ENCODE results near the gene DHRS3.

The DHRS3 gene

DNA sequence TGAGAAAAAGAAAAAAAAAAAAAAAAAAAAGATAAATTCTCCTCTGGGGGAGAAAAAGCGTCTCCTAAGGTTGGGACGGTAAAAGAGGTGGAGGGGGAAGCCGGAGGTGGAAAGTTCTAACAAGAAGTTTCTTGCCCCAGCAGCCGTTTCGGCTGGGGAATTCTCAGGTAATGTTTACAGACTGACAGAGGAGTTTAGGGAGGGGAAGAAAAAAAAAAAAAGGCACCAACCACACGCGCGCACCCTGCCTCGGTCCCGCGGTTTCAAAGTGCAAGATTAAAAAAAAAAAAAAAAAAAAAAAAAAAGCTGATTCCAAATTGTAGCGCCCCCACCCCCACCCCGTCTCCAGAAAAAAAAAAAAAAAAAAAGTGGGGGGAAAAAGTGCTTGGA lies 504 bp downstream of the DHRS3 start:
- DNase-seq (ENCODE audit: low spot score), result no peak

DNA sequence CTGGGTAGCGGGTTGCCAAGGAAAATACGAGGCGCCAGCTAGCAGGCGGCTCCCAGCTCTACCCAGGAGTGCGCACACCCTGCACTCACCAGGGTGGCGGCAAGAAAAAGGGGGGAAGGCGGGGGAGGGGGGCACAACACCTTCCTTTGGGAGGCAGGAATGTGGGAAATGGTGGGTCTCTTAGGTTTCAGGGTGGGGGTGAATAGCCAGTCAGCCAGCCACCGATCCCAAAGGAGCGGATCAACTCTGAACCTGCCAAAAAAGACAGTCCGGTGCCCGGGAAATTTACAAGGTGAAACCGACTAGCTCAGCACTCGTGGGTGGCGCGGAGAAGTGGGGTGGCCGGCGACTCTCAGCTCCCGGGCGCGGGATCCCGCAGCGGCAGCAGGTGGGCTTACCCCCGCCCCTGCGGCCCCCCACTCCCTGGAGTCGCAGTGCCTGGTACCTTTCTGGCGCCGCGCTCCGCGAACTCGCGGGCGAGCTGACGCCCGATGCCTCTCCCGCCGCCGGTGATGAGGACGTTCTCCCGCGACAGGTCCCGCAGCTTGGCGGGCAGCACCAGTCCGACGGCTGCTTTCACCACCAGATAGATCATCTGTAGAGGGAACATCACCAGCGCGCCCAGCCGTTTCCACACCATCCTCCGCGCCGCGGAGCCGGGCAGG lies 1.2 kb downstream of the DHRS3 start:
- no peak for DNase-seq (ENCODE audit: low spot score)

DNA sequence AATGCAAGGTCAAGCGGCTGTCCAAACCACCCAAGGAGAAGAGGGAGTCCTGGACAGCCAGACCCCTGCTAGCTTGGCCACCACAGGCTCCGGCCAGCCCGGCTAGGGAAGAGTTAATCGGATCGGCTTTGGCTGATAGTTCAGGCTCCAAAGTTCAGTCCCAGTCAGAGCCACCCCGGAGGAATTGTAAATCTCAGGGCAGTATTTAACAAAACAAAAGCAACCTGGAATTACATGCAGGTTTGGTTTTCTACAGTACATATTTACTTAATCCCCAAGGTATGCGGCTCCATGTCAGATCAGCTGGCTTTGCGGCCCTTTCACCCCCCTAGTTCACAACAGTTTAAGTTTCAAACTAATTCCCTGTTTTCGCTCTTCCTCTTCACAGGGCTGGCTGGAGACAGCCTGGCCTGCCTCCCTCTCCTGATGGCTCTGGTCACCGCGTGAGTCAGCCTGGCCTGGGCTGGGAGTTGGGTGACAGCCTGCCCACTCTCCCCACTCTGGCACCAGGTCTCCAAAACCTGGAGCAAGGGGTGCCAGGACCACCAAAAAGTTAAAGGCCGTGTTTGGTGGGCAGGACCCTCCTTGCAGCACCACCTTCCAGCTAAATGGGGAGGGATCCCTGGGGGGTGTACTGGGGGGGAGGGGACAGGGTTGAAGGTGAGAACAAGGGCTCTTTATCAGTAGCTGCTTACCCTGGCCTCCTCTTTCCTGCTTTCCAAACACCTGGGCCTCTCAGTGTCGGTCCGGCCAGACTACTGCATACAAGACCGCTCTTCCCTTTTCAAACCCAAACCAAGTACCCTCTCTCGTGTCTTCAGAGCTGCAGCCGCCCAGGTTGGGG lies 1.9 kb downstream of the DHRS3 start:
- DNase-seq (ENCODE audit: low spot score), result no peak

DNA sequence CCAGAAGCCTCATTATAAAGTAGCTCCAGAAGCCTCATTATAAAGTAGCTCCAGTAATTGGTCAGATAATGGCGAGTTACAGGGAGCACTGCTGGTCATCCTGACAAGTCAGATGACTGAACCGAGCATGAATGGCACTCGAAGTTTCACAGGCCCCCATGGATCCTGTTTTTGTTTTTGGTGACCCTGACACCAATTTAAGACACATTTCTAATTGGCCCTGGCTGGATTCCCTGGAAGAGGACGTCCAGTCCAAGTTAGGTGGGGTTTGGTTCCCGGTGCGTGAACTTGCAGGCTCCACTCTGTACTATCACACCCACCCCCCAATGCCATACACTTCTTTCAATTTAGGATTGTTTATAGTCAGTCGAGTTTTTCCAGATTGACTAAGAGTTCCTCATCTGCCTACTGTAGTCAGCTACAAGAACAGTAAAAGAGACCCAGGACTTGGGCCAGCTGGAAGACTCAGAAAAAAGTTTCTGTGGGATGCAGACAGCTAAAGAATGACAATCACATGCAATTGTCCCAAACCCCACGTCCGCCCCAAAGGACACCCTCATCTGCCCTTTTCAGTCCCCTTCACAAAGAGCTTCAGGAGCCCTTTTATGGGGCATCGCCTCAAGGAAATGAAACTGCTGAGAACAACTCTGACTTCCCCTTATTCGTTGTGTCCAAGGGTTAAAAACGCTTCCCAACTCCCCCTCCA lies 2.7 kb downstream of the DHRS3 start:
- no peak for DNase-seq (ENCODE audit: low spot score)

DNA sequence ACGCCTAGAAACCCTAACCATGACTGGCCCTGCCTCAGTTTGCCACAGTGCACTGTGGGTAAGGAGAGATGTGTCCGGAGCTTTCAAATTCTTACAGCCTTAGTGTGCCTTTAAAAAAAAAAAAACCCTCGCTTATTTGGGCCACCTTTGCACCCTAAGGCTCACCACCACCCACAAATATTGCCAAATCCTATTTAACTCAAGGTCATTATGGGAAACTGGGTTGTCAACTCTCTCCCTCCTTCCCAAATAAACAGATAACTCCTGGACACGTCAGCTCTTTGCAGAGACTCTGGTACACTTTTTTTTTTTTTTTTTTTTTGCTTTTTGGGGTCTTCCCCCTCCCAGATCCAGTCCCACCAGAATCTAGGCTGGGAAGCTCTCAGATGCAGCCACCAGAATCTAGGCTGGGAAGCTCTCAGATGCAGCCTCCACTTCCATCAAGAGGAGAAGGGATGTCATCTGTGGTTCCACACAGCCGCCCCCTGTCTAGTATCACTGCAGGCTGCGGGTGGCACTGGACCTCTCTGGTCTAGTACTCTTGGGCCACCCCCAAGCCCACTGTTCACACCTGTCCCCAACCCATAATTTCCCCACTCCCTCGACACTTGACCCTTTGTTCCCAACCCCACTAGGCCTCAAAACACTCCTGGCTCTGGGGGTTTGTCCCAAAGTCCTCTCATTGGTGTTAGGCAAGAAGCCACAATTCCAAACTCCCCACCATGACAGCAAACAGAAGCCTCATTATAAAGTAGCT lies 3.4 kb downstream of the DHRS3 start:
- DNase-seq (ENCODE audit: low spot score), result no peak

DNA sequence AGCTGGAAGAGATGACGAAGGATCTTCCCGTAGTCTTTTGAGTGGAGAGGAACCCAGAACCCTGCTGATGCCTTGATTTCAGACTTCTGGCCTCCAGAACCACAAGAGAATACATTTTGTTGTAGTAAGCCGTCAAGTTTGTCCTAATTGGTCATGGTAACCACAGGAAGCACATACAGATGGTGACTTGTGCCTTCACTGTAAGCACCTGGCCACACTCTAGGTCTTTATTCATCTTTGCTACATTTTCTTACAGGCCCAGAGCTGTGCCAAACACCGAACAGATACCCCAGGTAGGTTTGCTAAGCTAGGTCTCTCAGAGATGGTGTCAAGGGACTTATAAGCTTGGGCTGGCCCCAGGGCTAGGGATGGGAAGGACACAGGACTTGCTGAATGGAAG lies 4.8 kb downstream of the DHRS3 start:
- DNase-seq (ENCODE audit: low spot score), result no peak

DNA sequence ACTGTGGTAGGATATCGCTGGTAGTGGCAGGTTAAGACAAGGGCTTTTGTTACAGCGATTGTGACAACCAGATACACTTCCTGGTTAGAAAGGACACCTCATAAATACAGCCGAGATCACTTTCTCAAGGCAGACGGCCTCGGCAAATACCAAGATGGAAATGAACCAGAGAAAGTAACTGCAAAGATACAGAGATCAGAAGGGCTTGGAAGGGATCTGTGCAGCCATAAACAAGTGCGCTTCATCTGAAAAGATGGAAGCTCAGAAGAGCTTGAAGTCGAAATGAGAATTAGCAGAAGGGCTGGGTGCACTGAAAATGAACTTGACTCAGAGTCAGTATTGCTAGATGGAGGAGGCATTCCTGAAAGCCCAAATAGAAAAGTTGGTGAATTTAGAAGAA lies 7.1 kb downstream of the DHRS3 start:
- no peak for DNase-seq (ENCODE audit: low spot score)

DNA sequence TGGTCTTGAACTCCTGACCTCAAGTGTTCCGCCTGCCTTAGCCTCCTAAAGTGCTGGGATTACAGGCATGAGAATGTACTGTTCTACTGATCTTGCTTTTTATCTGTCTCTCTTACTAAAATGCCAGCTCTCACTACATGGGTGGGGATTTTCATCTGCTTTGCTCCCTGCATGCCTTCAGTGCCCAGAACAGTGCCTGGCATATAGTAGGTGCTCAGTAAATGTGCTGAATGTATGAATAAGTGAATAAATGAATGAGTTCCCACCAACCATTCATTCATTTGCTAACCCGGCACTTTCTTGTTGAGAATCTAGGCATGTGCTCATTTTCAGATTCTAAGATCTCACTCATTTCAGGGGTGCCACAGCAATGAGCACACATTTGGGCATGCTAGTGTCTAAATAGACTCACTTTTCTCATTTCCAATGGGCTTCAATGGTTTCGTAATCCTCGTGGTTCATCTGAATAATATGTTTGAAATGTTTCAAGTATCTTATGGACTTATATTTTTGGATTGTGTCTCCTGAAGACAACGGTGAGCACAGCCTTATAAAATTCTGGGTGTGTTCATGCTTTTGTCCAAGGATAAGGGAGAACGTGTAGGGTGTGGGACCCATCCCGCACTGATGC lies 7.6 kb downstream of the DHRS3 start:
- no peak for DNase-seq (ENCODE audit: low spot score)

DNA sequence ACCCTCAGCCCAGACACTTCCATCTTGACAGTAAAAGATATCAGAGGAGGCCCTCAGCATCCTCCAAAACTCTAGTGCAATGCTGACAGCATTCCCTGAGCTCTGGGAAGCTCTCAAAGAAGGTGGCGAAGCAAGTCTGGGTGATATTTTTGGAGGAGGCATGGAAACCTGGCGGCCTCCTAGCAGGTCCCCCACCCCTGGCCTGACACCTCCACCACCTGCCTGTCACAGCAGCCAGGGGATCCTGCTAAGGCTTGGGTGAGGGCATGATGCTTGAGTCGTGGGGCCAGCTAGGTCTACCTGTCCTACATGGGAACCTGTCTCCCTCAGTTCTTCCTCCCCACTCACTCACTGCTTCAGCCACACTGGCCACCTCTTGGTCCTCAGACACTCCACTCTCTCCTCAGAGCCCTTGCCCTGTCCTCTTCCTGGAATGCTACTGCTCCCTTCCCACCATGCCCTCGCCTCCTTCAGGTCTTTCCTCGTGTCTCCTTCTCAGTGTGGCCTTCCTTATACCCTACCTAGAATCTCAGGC lies 8.5 kb downstream of the DHRS3 start:
- DNase-seq (ENCODE audit: low spot score), result no peak

DNA sequence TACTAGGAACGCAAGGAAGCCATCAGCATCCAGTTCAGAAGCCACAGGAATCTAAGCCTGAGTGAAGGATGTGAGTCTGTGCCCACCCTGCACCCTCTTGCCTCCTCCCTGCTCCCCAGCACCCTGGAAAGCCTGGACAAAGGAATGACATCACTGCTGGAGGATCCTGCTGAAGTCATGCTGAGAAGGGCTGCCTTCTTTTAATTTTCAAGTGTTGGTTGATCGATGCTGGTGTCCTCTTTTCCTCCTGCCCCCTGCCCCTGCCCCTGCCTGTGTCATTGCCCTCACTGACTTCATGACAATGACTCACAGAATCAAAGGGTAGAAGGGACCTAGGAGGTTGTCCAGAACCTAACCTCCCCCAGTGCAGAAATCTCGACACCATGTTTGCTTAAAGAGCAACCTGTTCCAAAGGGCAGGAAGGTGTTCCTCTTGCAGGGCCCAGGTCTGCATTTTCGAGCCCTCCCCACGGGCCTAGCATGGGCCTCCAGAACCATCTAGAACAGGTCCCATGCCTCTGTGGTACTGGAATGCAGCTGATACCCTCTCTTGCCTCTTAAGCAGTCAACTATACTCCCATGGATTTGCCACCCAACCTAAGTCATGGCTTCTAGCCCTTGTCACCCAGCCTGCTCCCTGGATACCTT lies 9.6 kb downstream of the DHRS3 start:
- no peak for DNase-seq (ENCODE audit: low spot score)

DNA sequence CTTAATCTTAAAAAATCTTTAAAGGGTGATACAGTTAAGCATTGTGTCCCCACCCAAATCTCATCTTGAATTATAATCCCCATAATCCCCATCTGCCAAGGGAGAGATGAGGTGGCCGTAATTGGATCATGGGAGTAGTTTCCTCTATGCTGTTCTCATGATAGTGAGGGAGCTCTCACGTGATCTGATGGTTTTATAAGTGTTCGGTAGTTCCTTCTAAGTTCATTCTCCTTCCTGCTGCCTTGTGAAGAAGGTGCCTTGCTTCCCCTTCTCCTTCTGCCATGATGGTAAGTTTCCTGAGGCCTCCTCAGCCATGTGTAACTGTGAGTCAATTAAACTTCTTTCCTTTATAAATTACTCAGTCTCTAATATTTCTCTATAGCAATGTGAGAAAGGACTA lies 10.7 kb downstream of the DHRS3 start:
- no peak for DNase-seq (ENCODE audit: low spot score)

DNA sequence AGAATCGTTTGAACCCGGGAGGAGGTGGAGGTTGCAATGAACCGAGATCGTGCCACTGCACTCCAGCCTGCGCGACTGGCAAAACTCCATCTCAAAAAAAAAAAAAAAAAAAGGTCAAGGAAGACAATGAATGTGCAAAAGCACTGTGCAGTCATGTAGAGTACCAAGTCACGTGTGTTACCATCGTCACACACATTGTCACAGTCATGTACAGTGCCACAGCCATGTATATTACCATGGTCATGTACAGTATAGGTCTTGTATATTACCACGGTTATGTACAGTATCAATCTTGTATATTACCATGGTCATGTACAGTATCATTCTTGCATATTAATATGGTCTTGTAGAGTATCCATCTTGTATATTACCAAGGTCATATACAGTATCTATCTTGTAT lies 13.0 kb downstream of the DHRS3 start:
- no peak for DNase-seq (ENCODE audit: low spot score)

DNA sequence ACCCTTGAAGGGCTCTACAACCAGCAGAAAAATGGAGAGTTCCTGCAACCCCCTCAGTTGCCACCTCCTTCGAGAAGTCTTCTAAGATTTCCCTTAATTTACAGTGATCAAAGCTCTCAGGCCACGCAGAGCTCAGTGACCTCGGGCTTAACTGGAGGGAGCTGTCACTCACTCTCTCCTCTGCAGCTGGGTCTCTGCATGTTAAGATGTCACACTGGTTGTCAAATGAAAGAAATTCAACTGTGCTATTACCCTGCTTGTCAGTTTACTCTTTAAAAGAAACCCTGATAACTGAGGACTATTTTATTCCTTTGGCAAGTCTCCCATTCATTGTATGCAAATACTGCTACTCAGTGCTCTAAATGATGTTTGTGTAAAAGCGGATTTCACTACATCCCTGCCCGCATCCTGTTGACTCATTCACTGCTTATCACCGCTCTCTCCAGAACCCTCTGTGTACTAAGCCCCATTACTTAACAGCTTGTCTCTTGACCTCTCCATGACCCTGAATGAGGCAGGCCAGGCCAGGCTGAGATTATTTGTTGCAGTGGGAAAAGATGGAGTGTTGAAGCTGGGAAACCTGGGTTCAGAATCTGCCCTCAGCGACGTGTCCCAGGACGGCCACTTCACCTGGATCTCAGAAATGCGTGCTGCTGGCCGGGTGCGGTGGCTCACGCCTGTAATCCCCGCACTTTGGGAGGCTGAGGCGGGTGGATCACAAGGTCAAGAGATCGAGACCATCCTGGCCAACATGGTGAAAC lies 13.7 kb downstream of the DHRS3 start:
- DNase-seq (ENCODE audit: low spot score), result peak; percentile 87

DNA sequence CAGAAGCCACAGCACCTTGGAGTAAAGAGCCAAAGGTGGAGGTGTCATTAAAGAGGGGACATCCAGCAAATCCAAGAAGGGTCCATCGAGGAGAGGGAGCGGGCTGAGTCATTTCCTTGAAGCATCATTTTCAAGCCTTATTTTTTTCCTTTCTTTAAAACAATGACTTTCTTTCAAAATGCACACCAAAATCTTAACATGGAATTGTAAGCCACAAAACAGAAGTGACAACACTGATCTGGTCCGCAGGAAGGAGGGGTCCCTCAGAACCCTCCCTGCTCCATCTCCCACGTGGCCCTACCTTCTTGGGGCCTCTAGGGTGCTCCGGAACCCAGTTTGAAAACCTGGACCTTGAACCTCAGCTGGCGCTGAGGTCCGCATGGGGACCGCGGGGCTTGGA lies 14.8 kb downstream of the DHRS3 start:
- DNase-seq (ENCODE audit: low spot score), result no peak

DNA sequence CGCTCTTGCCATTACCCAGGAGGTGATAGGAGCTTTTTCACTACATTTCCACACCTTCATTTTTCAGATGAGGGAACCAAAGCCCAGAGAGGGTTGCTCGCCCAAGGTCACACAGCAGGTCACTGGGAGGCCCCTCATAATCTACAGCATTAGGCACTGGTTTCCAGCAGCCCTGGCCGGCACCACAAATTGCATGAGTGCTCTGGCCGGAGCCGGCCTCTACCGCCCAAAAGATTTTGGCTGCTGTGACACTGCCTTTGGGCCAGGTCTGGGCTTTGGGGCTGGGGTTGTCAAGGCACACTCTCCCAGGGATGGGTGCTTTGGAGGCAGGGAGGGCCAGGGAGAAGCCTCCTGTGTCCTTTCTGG lies 15.4 kb downstream of the DHRS3 start:
- DNase-seq (ENCODE audit: low spot score), result no peak

DNA sequence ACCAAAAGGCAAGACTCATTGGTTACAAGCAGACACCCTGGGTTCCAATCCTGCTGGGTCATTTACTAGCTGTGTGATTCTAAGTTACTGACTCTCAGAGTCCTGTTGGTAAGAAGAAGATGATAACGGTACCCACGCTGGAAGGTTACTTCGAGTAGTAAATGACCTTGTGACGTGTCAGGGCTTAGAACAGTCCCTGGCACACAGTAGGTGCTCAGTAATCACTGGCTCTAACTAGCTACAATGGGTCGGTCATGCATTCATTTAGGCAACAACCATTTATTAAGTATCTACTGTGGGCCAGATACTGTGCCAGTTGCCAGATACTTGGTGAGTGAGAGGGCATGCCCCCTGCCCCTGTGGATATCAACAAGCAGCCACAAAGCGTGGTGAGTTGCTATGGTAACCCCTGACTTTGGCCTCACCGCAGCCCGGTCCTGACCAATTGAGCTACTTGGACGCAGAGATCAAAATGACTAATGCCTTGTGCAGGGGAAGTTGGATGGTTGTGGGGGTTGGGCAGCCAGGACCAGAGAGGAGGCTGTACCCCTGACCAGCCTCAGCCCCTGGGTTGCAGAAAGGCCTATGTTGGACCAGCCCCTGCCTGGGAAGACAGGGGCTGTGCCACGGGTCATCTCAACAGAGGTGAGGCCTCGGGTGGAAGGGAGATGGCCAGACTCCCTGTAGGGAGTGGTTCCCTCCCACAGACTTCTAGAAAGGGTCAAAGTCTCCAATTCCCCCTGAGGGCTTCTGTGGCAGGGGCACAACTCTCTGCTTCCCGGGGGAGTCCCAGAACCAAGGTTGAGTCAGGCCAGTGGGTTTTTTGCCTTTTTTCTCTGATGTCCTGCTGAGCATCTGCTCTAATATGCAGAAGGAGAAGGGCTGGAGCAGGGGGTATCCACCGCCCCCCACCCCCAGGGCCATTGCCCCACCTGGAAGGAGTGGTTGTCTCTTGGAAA lies 16.0 kb downstream of the DHRS3 start:
- no peak for DNase-seq (ENCODE audit: low spot score)

DNA sequence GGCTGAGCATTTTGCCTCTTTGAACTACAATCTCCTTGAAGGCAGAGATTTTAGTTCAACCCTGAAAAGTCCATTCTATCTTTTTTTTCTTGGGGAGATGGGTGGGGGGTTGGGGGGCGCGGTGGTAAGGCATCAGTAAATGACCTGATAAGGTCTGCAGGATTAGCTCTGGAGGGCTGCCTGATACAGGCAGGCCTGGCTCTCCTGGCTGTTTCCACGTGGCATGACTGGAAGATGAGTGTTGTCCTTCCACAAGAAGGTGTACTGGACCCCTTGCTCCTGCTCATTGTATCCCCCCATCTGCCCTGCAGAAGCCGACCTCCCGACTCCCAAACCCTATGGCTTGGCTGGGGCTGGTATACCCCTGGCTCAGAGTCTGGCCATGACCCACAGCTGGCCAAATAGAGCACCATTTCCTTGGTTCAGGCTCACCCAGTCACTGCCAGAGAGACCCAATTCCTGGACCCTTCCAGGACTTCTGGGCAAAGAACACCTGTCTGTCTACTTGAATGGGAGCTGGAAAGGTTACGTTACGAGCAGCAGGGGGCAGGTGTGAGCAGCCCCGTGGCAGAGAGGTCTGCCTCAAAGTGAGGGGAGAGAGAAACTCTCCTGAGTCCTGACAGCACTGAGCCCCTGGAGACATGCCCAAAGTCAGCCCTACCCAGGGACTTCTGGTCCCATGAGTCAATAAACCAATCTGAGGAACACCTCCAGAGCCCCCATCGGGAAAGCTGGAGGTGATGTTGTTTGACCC lies 17.0 kb downstream of the DHRS3 start:
- no peak for DNase-seq (ENCODE audit: low spot score)

DNA sequence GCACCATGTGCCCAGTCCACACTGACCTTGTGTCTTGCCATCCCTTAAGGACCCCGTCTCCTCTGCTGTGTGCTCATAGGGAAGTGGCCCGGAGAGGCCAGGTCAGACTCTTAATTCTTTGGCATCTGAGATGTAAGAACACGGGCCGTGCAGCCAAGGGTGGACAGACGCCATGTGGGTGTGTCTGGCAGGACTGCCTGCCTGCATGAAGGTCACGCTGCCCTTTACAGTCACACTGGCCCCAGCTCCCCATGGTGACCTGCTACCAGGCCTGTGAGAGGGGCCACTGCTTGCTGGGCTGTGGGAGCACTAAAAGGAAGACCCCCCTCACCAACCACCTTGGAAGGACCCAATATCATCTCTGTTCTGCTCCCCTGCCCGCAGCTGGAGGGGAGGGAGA lies 17.7 kb downstream of the DHRS3 start:
- DNase-seq (ENCODE audit: low spot score), result no peak

DNA sequence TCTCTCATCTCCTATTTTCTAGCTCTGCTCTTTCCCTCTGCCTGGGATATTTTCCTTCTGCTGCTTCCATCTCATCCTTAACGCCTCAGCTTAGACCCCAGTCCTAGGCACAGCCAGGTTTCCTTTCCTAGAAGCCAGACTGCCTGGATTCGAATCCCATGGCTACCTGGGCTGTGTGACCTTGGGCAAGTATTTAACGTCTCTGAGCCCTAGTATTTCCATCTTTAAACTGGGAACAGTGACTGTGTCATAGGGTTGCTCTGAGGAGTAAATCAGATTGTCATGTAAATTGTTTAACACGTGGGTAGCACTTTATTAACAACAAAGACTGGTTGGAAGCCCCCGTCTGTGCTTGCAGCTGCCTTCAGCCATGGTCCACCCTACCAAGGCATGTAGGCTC lies 18.4 kb downstream of the DHRS3 start:
- no peak for DNase-seq (ENCODE audit: low spot score)
